Sigmoid colon (tissue), 7 donors: Measurements from ENCODE around the gene TEDC1. TPM values are rescaled to one million over a fixed set of nuclear protein-coding genes. Genes with fewer than 3 reads are reported as not detected.

Experiments
- DNase-seq: peaks from one replicate; pipeline ENCODE4 v3.0.0-alpha.2; 2019
- H3K27ac ChIP-seq, 4 donors: fragments of 200-600 bp; sonication (generic); one replicate each; pipeline ENCODE4 v1.5.1; 2016 to 2019; ENCODE audit warnings: mild to moderate bottlenecking in 1 of 4
- H3K27me3 ChIP-seq, 3 donors: fragments of 200-600 bp; sonication (generic); one replicate each; pipeline ENCODE4 v1.5.1; 2019; ENCODE audit warnings: mild to moderate bottlenecking in 1 of 3
- H3K36me3 ChIP-seq, 4 donors: fragments of 200-600 bp; sonication (generic); one replicate each; pipeline ENCODE4 v1.5.1; 2016 to 2019
- H3K4me1 ChIP-seq, 4 donors: fragments of 200-600 bp; sonication (generic); one replicate each; pipeline ENCODE4 v1.5.1; 2017 to 2019
- H3K4me3 ChIP-seq, 4 donors: fragments of 200-600 bp; sonication (generic); one replicate each; pipeline ENCODE4 v1.5.1; 2017 to 2019; ENCODE audit warnings: mild to moderate bottlenecking in 2 of 4, moderate library complexity in 1 of 4
- H3K9me3 ChIP-seq, 4 donors: fragments of 200-600 bp in 3 of 4; sonication (generic) in 3 of 4; one replicate each; pipeline versions ENCODE4 v1.5.1 to v1.6.1; 2013 to 2019
- EP300 ChIP-seq, 4 donors: sonication (generic); formaldehyde crosslinking; IDR thresholded peaks; one replicate each; pipeline ENCODE4 v1.6.1; 2017; ENCODE audit warnings: antibody characterized with exemption in 4 of 4
- POLR2A ChIP-seq, 2 donors: fragments of 450-650 bp; IDR thresholded peaks; one replicate each; pipeline ENCODE4 v1.6.1; 2016; ENCODE audit warnings: antibody characterized with exemption in 2 of 2, mild to moderate bottlenecking in 2 of 2, moderate library complexity in 2 of 2
- POLR2AphosphoS5 ChIP-seq, 4 donors: sonication (generic); formaldehyde crosslinking; IDR thresholded peaks; one replicate each; pipeline ENCODE4 v1.6.1; 2017; ENCODE audit warnings: antibody characterized with exemption in 4 of 4
- WGBS, 2 donors: extraction: QIAGEN DNeasy Blood & Tissue Kit; methylation state at CpG; one replicate each; pipeline ENCODE4 v1.1.7; 2013; 5-methylcytosine and 5-hydroxymethylcytosine counted together
- intact Hi-C: fragments of 100-400 bp; cut with DNase I; formaldehyde crosslinking; loops from one replicate; pipeline ENCODE4 v1.15.1; 2023
- polyA plus RNA-seq, 3 donors: library from polyadenylated mRNA; stranded (reverse); fragments of 200-250 nt; gene quantifications; one replicate each; pipeline ENCODE4 v1.2.3, GENCODE V29; 2013
- total RNA-seq, 4 donors: library from RNA; depleted of rRNA; stranded (reverse); fragments of >200 nt; gene quantifications; one replicate each; pipeline ENCODE4 v1.1.0, GENCODE V29; 2016
- TF ChIP-seq, protein P1 (sequence below), 4 experiments: fragments of 450-650 bp in 3 of 4; fragments of 200-600 bp in 1 of 4; IDR thresholded peaks; one replicate each; pipeline ENCODE4 v1.5.1; 2016 to 2019; ENCODE audit warnings: antibody characterized with exemption in 4 of 4, mild to moderate bottlenecking in 3 of 4, moderate library complexity in 2 of 4
- donor health status: healthy with polysubstance abuse.
- donor health status: Bipolar disorder and iron deficiency.
- donor health status: healthy.

Gene TEDC1
- total and polyA plus RNA-seq, 7 donors = 0.16 to 36.0 (median 5.2) TPM

DNA sequence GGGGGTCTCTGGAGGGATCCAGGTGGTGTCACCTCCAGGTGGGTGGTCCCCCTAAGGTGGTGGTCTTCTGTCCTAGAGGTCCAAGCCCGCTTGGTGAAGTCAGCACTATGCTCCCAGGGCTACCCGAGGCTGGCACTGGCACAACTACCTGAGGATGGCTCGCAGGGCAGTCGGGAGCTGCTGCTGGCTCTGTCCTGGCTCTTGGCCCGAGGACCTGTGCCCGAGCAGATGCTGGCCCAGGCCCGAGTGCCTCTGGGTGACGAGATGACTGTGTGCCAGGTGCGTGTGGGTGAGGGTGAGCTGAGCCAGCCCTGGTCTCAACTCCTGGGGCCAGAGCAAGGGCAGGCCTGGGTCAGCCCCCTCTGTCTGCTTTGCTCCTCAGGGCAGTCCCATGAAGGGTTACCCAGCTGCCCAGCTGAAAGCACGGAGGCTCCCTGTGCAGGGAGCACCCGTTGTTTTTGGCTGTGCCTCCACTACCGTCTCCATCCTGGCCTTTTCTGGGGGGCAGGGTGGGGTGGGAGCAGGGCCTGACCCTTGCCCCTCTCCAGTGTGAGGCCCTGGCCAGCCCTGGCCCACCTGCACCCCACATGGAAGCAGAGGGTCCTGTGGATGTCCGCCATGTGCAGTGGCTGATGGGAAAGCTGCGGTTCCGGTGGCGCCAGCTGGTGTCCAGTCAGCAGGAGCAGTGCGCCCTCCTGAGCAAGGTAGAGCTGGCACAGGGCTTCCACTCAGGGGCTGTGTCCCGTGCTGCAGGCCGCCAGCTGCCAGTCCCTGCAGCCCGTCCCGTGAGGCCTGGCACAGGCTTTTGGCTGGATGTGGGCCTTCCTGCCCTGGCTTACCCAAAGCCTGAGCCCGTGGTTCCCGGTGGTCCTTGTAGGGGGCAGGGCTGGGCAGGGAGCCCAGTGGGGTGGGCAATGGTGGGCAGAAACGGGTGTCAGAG lies 1.3 kb downstream of the TEDC1 start:
- DNase-seq = peak; percentile 77
- intact Hi-C loops = no loop called here
- H3K27ac ChIP-seq = peak overlapping the region in 3 of 4 donors; percentile 78 to 97 (median 93)

DNA sequence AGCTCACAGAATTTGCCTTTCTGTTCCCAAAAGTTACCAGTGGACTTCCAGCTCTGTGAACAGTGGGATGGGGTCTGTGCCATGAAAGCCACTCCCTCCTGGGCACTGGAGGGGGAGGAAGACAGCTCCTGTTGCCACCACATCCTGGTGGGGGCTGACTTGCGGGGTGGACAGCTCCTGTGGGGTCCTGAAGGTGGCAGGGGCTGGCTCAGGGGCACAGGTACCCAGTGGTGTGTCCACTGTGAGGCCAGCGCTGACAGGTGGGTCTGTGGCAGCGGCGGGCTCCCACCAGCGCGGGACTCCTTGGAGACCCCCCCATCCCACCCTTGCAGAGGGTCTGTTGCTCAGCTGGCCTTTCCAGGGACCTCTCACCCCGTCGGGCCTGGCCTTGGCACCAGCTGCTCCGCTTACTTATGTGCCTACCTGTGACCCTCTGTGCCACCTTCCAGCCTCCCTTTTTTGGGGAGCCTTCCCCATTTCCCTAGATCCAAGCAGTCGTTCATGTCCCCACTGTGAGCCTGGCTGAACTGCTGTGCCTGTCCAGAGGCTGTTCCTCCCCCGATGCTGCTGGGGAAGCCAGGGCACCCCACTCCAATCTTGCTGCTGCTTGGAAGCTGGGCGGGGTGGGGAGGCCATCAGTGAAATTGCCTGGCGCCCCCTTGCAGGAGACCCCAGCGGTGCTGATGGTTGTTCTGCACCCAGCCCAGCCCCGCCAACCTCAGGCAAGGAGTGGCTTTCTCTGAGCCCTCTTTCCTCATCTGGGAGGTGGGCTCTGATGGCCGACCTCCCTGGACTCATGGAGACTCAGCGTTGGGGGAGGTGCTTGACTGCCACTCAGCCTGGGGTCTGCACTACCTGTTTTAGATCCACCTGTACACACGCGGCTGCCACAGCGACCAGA lies 2.2 kb downstream of the TEDC1 start:
- Histone ChIP-seq H3K36me3 (no peaks in the 10 kb centered on the region), H3K4me1 (peaks cover 0 to 30% (median 27%) of the 10 kb centered on the region in 4 donors), H3K27me3 (peaks cover 0 to 2% (median 0%) of the 10 kb centered on the region in 3 donors), H3K4me3 (no peak overlapping the region), H3K9me3 (no peaks in the 10 kb centered on the region), H3K27ac (no peak overlapping the region)
- no peak for TF ChIP-seq POLR2AphosphoS5 (IDR thresholded peaks at IDR 0.05)
- TF ChIP-seq, protein P1, sequence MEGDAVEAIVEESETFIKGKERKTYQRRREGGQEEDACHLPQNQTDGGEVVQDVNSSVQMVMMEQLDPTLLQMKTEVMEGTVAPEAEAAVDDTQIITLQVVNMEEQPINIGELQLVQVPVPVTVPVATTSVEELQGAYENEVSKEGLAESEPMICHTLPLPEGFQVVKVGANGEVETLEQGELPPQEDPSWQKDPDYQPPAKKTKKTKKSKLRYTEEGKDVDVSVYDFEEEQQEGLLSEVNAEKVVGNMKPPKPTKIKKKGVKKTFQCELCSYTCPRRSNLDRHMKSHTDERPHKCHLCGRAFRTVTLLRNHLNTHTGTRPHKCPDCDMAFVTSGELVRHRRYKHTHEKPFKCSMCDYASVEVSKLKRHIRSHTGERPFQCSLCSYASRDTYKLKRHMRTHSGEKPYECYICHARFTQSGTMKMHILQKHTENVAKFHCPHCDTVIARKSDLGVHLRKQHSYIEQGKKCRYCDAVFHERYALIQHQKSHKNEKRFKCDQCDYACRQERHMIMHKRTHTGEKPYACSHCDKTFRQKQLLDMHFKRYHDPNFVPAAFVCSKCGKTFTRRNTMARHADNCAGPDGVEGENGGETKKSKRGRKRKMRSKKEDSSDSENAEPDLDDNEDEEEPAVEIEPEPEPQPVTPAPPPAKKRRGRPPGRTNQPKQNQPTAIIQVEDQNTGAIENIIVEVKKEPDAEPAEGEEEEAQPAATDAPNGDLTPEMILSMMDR (IDR thresholded peaks at IDR 0.05) = no peak
- TF ChIP-seq POLR2A (IDR thresholded peaks at IDR 0.05) = no peak
- TF ChIP-seq EP300 (IDR thresholded peaks at IDR 0.05) = no peak
- DNase-seq = peak; percentile 64
- intact Hi-C loops = no loop called here
- WGBS, 2 donors = 92 to 94% methylated on average over 20 of the region's 20 CpGs

More for the DNA sequence above, 1.3 kb downstream of the TEDC1 start:
- Histone ChIP-seq H3K36me3 (no peaks in the 10 kb centered on the region), H3K4me3 (peak overlapping the region in 1 of 4 donors; percentile 85), H3K4me1 (peaks cover 0 to 37% (median 36%) of the 10 kb centered on the region in 4 donors), H3K9me3 (no peaks in the 10 kb centered on the region), H3K27me3 (peaks cover 1 to 11% (median 9%) of the 10 kb centered on the region in 3 donors)
- TF ChIP-seq POLR2A (IDR thresholded peaks at IDR 0.05) = no peak
- TF ChIP-seq EP300 (IDR thresholded peaks at IDR 0.05) = no peak
- no peak for TF ChIP-seq POLR2AphosphoS5 (IDR thresholded peaks at IDR 0.05)
- TF ChIP-seq, protein P1 (IDR thresholded peaks at IDR 0.05) = no peak
- WGBS, 2 donors = 86 to 92% methylated on average over 24 of the region's 24 CpGs

DNA sequence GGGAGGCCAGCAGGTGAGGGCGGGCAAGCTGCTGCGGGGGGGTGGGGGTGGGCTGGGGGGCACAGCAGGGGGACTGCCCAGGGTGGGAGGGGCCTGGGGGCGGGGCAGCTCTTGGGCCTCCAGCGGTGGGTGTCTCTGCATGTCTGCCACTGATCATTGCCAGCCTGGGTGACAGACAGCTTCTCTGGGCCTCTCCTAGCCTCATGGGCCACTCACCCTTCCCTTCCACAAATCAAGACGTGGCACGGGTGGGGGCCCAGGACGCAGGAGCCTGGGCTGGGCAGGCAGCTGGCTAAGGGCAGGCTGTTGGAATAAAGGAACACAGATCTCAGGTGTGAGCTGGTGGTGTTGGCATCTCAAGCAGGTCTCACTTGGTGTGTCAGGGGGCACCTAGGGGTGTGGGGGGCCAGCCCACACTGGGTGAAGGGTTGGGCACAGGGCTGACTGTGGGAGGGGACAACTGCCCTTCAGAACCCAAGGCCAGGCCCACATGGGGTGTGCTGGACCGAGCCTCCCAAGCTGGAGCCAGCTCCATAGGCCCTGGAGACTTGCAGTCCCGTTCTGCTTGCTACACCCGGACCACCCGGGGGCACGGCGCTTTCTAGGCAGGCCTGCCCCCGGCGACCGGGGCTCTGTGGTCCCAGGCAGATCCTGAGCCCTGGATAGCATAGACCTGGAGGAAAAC lies 3.0 kb downstream of the TEDC1 start:
- WGBS, 2 donors = 92 to 94% methylated on average over 16 of the region's 16 CpGs
- intact Hi-C loops = no loop called here
- no peak for TF ChIP-seq POLR2AphosphoS5 (IDR thresholded peaks at IDR 0.05)
- no peak for TF ChIP-seq POLR2A (IDR thresholded peaks at IDR 0.05)
- TF ChIP-seq, protein P1 (IDR thresholded peaks at IDR 0.05) = no peak
- TF ChIP-seq EP300 (IDR thresholded peaks at IDR 0.05) = no peak
- H3K27me3 ChIP-seq = no peaks in the 10 kb centered on the region
- DNase-seq = peak; percentile 57
- H3K9me3 ChIP-seq = no peaks in the 10 kb centered on the region
- H3K4me3 ChIP-seq = no peak overlapping the region
- no peak overlapping the region for H3K27ac ChIP-seq
- H3K4me1 ChIP-seq = peaks cover 0 to 22% (median 20%) of the 10 kb centered on the region in 4 donors
- H3K36me3 ChIP-seq = no peaks in the 10 kb centered on the region

DNA sequence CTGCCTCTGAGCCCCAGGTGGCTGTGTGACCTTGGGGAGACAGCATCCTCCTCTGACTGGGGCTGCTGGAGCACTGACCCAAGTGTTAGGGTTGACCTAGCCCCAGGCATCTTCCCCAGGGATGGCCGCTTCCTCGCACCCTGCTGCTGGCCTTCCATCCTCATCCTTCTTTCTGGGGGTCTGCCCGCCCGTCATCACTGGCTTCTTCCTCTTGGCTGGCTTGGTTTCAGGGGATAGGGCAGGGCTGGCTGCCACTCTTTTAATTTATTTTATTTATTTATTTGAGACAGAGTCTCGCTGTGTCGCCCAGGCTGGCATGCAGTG lies 3.5 kb downstream of the TEDC1 start:
- TF ChIP-seq, protein P1 (IDR thresholded peaks at IDR 0.05) = no peak
- TF ChIP-seq POLR2A (IDR thresholded peaks at IDR 0.05) = no peak
- no peak for TF ChIP-seq EP300 (IDR thresholded peaks at IDR 0.05)
- TF ChIP-seq POLR2AphosphoS5 (IDR thresholded peaks at IDR 0.05) = no peak
- DNase-seq = no peak
- no peak overlapping the region for H3K4me3 ChIP-seq
- H3K36me3 ChIP-seq = no peaks in the 10 kb centered on the region
- WGBS, 2 donors = 96 to 97% methylated on average over 6 of the region's 6 CpGs
- H3K27ac ChIP-seq = no peak overlapping the region
- no peaks in the 10 kb centered on the region for H3K9me3 ChIP-seq
- intact Hi-C loops = no loop called here
- H3K27me3 ChIP-seq = no peaks in the 10 kb centered on the region
- H3K4me1 ChIP-seq = peaks cover 0 to 17% (median 15%) of the 10 kb centered on the region in 4 donors
